Measurements from ENCODE around the gene SRC. TPM values are rescaled to one million over a fixed set of nuclear protein-coding genes. Genes with fewer than 3 reads are reported as not detected.

SRC gene
- total RNA-seq, 4 donors from 2014 or later, result 1.0 to 2.3 (median 1.8) TPM

GRCh38 chr20:37426106-37426505 is 80.2 kb downstream of the SRC start:
- ATAC-seq (no peak), DNase-seq (no peak)
- H3K4me1 ChIP-seq, result no peaks in the 10 kb centered on the region
- in situ Hi-C loops (cut with MboI; ENCODE audit: low sequenced_read_pairs in 4 of 4) (no loop called here), intact Hi-C loops (cut with DNase I; ENCODE audit: low total_unique reads) (no loop called here)
- no peak for TF ChIP-seq CTCF (IDR thresholded peaks at IDR 0.05 in 4 of 5, conservative IDR thresholded peaks at IDR 0.05 in 1 of 5)
- no peak for TF ChIP-seq POLR2A (IDR thresholded peaks at IDR 0.05)
- H3K27ac ChIP-seq, result no peak overlapping the region
- H3K27me3 ChIP-seq, result peaks cover 18 to 37% (median 33%) of the 10 kb centered on the region in 3 donors
- no peaks in the 10 kb centered on the region for H3K9me3 ChIP-seq
- no peaks in the 10 kb centered on the region for H3K36me3 ChIP-seq
- no peak overlapping the region for H3K4me3 ChIP-seq

GRCh38 chr20:37426978-37427377 is 81.0 kb downstream of the SRC start:
- in situ Hi-C loops (cut with MboI; ENCODE audit: low sequenced_read_pairs in 4 of 4) (no loop called here), intact Hi-C loops (cut with DNase I; ENCODE audit: low total_unique reads) (no loop called here)

GRCh38 chr20:37430044-37430443 is 84.1 kb downstream of the SRC start:
- H3K4me3 ChIP-seq, result no peak overlapping the region
- ATAC-seq, result no peak
- intact Hi-C loops (cut with DNase I; ENCODE audit: low total_unique reads), result no loop called here
- peaks cover 0 to 21% (median 15%) of the 10 kb centered on the region in 3 donors for H3K27me3 ChIP-seq
- no peak for DNase-seq
- H3K4me1 ChIP-seq, result no peaks in the 10 kb centered on the region
- no peaks in the 10 kb centered on the region for H3K9me3 ChIP-seq
- no peak for TF ChIP-seq POLR2A (IDR thresholded peaks at IDR 0.05)
- no peak for TF ChIP-seq CTCF (IDR thresholded peaks at IDR 0.05 in 4 of 5, conservative IDR thresholded peaks at IDR 0.05 in 1 of 5)
- in situ Hi-C loops (cut with MboI; ENCODE audit: low sequenced_read_pairs in 4 of 4), result no loop called here
- H3K27ac ChIP-seq, result no peak overlapping the region
- no peaks in the 10 kb centered on the region for H3K36me3 ChIP-seq

More at GRCh38 chr20:37426978-37427377, 81.0 kb downstream of the SRC start:
- Histone ChIP-seq H3K4me3 (no peak overlapping the region), H3K36me3 (no peaks in the 10 kb centered on the region), H3K4me1 (no peaks in the 10 kb centered on the region), H3K27ac (no peak overlapping the region), H3K9me3 (no peaks in the 10 kb centered on the region), H3K27me3 (peaks cover 18 to 35% (median 29%) of the 10 kb centered on the region in 3 donors)
- DNase-seq (no peak), ATAC-seq (no peak)
- TF ChIP-seq CTCF (IDR thresholded peaks at IDR 0.05 in 4 of 5, conservative IDR thresholded peaks at IDR 0.05 in 1 of 5), result no peak
- TF ChIP-seq POLR2A (IDR thresholded peaks at IDR 0.05), result no peak

- no peak overlapping the region for H3K27ac ChIP-seq
- ATAC-seq, result no peak
- DNase-seq, result no peak
- H3K4me3 ChIP-seq, result no peak overlapping the region
- H3K36me3 ChIP-seq, result no peaks in the 10 kb centered on the region
- in situ Hi-C loops (cut with MboI; ENCODE audit: low sequenced_read_pairs in 4 of 4) (no loop called here), intact Hi-C loops (cut with DNase I; ENCODE audit: low total_unique reads) (no loop called here)
- peaks cover 0 to 13% (median 8%) of the 10 kb centered on the region in 3 donors for H3K27me3 ChIP-seq
- TF ChIP-seq POLR2A (IDR thresholded peaks at IDR 0.05) (no peak), CTCF (IDR thresholded peaks at IDR 0.05 in 4 of 5, conservative IDR thresholded peaks at IDR 0.05 in 1 of 5) (no peak)
- no peaks in the 10 kb centered on the region for H3K9me3 ChIP-seq
- H3K4me1 ChIP-seq, result no peaks in the 10 kb centered on the region
Measured at GRCh38 chr20:37430778-37431460, 85.0 kb downstream of the SRC start.

Data from gastrocnemius medialis (tissue), 4 donors.